Kidney glomerular epithelial cell (primary cell): ENCODE measurements around the gene PARVA.
"Not testable (repeated sequence)": the region's sequence is repeated elsewhere in the genome, so short reads cannot be mapped to it uniquely, and the experiment has no call there.

Source experiments
- DNase-seq: peaks from one replicate; lab custom pipeline; 2025; lab: John Stamatoyannopoulos, UW

The PARVA gene

GRCh38 chr11:12377106-12377823, at the start of gene PARVA:
Gene PARVA, plus strand, starts transcription at chr11:12377571. Its CDS starts 77 bp downstream, at chr11:12377648.
- DNase-seq, result peak; percentile 61

GRCh38 chr11:12329169-12329568, 48.2 kb upstream of the PARVA start:
- no peak for DNase-seq

- DNase-seq, result no peak
Observed at GRCh38 chr11:12329797-12330196, 47.6 kb upstream of the PARVA start.

- peak; percentile 41 for DNase-seq
Observed at GRCh38 chr11:12330485-12331231, 46.7 kb upstream of the PARVA start.

GRCh38 chr11:12331239-12331874, 46.0 kb upstream of the PARVA start:
- peak; percentile 67 for DNase-seq

- DNase-seq, result no peak
Observed at GRCh38 chr11:12343526-12343925, 33.8 kb upstream of the PARVA start.

- no peak for DNase-seq
Observed at GRCh38 chr11:12353534-12353933, 23.8 kb upstream of the PARVA start.

GRCh38 chr11:12354750-12355545, 22.4 kb upstream of the PARVA start:
- DNase-seq, result no peak

- DNase-seq, result no peak
Observed at GRCh38 chr11:12356944-12357655, 20.3 kb upstream of the PARVA start.

GRCh38 chr11:12357697-12358096, 19.7 kb upstream of the PARVA start:
- not testable (repeated sequence) for DNase-seq

- DNase-seq, result no peak
Observed at GRCh38 chr11:12358302-12359188, 18.8 kb upstream of the PARVA start.

- DNase-seq, result no peak
Observed at GRCh38 chr11:12359761-12360160, 17.6 kb upstream of the PARVA start.

- peak; percentile 61 for DNase-seq
Observed at GRCh38 chr11:12361682-12362081, 15.7 kb upstream of the PARVA start.

GRCh38 chr11:12362857-12363256, 14.5 kb upstream of the PARVA start:
- DNase-seq, result no peak

GRCh38 chr11:12363373-12363772, 14.0 kb upstream of the PARVA start:
- DNase-seq, result no peak

- not testable (repeated sequence) for DNase-seq
Observed at GRCh38 chr11:12365965-12366575, 11.3 kb upstream of the PARVA start.

GRCh38 chr11:12367057-12367456, 10.3 kb upstream of the PARVA start:
- DNase-seq, result not testable (repeated sequence)

- no peak for DNase-seq
Observed at GRCh38 chr11:12372111-12372510, 5.3 kb upstream of the PARVA start.

GRCh38 chr11:12375720-12376119, 1.7 kb upstream of the PARVA start:
- DNase-seq, result no peak
